GM08714 (cell line): ENCODE data around the gene LRRC4C.
"Not testable (repeated sequence)": the region's sequence is repeated elsewhere in the genome, so short reads cannot be mapped to it uniquely, and the experiment has no call there.

Experiments
- H3K4me3 ChIP-seq: fragments of 200-500 bp; sonication (Bioruptor generic); 2 replicates; pipeline ENCODE4 v1.5.1; 2014; ENCODE audit warnings: mild to moderate bottlenecking, low read length, inconsistent platforms
- ZNF274 ChIP-seq: IDR thresholded peaks from 2 replicates; pipeline ENCODE4 v1.6.1; 2012; ENCODE audit warnings: mild to moderate bottlenecking, low read depth, low read length

The LRRC4C gene

GRCh38 chr11:41045266-41045665, 414.2 kb downstream of the LRRC4C start:
- no peak overlapping the region for H3K4me3 ChIP-seq
- no peak for TF ChIP-seq ZNF274

DNA sequence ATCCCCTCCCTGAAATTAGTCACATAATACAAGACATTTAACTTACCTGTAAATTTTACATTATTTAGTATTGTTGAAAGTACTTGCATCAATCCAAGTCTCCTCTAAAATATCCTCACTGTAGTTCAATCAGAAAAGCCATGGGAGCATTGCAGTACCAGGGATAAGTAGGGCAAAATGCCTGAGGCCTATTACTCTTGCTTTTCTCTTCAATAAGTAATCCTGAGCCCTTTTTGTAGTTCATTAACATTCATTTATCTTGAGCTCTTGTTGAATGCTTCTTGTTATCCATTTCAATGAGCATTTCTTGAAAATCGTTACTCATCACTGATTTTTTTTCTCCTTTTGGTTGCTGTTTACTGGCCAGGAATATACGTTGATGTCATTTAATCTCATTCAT, 414.7 kb downstream of the LRRC4C start:
- no peak for TF ChIP-seq ZNF274
- no peak overlapping the region for H3K4me3 ChIP-seq

DNA sequence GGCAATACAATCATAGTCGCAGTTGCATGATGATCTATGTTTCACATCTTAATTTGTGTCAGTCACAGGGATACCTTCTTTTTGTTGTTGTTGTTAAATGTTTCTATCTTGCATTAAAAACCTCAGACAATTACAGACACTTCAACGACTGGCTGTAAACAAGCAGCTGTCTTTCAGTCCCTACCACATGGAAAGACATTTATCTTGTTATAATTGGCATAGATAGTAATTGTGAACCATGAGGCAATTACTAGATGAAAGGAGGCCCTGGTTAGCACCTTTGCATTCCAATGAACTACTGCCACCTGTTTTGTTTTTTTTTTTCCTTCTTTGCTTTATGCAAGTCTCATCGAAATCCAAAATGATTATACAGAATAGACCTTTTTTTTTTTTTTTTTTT, 416.8 kb downstream of the LRRC4C start:
- no peak for TF ChIP-seq ZNF274
- H3K4me3 ChIP-seq = no peak overlapping the region

- TF ChIP-seq ZNF274 = no peak
Observed at GRCh38 chr11:41040474-41040873, 419.0 kb downstream of the LRRC4C start.

DNA sequence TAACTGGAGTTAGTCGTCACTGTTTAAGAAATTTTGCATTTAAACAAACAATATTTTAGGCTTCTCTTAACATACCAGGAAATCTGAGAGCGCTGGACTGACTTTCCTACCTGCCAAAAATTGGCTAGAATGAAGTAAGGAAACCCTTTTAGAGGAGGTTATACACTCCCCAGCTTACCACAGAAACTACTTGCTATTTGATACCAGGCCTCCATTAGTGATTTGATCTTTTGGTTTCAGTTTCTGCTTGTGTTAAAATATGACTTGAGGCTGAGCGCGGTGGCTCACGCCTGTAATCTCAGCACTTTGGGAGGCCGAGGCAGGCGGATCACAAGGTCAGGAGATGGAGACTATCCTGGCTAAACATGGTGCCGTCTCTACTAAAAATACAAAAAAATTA, 419.9 kb downstream of the LRRC4C start:
- H3K4me3 ChIP-seq = no peak overlapping the region
- no peak for TF ChIP-seq ZNF274

More at GRCh38 chr11:41040474-41040873, 419.0 kb downstream of the LRRC4C start:
- no peak overlapping the region for H3K4me3 ChIP-seq

DNA sequence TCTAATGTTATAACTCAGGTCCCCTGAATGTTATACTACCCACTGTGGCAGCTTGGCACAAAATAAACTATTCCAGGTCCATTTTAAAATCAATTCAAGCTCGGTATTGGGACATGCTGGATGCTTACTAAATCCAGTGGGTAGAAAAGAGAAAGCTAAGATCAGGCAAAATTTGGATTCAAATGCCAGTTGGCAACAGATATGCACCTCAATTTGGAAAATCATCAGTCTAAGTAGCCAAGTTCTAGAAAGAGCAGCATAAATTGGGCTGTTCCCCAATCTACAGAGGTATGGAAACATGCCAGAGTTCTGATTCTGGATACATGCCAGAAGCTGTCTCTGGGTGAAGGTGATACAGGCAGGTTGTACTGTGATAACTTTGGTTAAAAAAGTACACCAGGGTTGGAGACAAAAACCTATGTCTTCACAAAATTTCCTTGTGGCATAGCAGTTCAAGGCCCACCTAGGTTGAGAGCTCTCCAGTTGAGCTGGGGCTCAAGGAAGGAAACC, 427.8 kb downstream of the LRRC4C start:
- H3K4me3 ChIP-seq = no peak overlapping the region
- TF ChIP-seq ZNF274 = no peak

GRCh38 chr11:41020259-41020658, 439.2 kb downstream of the LRRC4C start:
- H3K4me3 ChIP-seq = no peak overlapping the region
- no peak for TF ChIP-seq ZNF274

DNA sequence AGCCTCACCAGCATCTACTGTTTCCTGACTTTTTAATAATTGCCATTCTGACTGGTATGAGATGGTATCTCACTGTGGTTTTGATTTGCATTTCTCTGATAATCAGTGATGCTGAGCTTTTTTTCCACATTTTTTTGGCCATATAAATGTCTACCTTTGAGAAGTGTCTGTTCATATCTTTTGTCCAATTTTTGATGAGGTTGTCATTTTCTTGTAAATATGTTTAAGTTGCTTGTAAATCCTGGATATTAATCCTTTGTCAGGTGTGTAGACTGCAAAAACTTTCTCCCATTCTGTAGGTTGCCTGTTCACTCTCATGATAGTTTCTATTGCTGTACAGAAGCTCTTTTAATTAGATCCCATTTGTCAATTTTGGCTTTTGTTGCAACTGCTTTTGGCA, 439.8 kb downstream of the LRRC4C start:
- not testable (repeated sequence) for H3K4me3 ChIP-seq

- TF ChIP-seq ZNF274 = no peak
- H3K4me3 ChIP-seq = no peak overlapping the region
Observed at GRCh38 chr11:41018224-41018623, 441.2 kb downstream of the LRRC4C start.

- no peak overlapping the region for H3K4me3 ChIP-seq
- no peak for TF ChIP-seq ZNF274
Observed at GRCh38 chr11:41010361-41011050, 448.9 kb downstream of the LRRC4C start.

- TF ChIP-seq ZNF274 = no peak
- H3K4me3 ChIP-seq = no peak overlapping the region
Observed at GRCh38 chr11:41005986-41006385, 453.5 kb downstream of the LRRC4C start.

- no peak overlapping the region for H3K4me3 ChIP-seq
- no peak for TF ChIP-seq ZNF274
Observed at GRCh38 chr11:41003339-41004282, 455.8 kb downstream of the LRRC4C start.

DNA sequence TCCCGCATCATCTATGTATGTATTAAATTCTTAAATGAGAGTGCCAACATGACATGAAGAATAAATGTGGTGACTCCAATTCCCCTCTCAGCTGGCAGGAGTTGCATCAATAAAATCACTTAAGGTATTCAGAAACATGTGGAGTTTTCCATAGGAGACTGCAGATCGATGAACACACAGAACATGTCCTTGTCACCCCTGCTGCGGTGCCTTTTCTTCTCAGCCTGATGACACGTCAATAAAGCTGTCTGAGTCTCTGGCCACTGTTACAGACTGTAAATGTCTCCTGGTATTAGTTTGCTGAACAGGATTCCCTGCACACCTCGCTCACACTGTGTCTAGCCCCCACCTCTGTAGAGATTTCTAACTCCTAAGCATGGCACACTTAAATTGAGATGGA, 460.5 kb downstream of the LRRC4C start:
- H3K4me3 ChIP-seq = no peak overlapping the region
- no peak for TF ChIP-seq ZNF274

- H3K4me3 ChIP-seq = no peak overlapping the region
- TF ChIP-seq ZNF274 = no peak
Observed at GRCh38 chr11:40987776-40988435, 471.5 kb downstream of the LRRC4C start.
